HepG2 (cell line): Measurements from ENCODE around the gene XAF1. TPM values are rescaled to one million over a fixed set of nuclear protein-coding genes. Genes with fewer than 3 reads are reported as not detected.

Experiments used
- ATAC-seq: fragments of 200-7000 bp; cut with Tn5 transposase; 3 replicates; pipeline ENCODE4 v1.9.1; 2020; ENCODE audit warnings: mild to moderate bottlenecking, moderate library complexity
- BruUV-seq: library from RNA; stranded (reverse); fragments of 400-500 nt; replicated peaks from 2 replicates; lab custom pipeline; 2021; lab: Mats Ljungman, UMichigan
- CTCF ChIA-PET: fragments of 300-600 bp; formaldehyde crosslinking; extraction: SDS; loops from one replicate; lab custom pipeline; 2021; ENCODE audit warnings: low total read pairs, inconsistent platforms, low intra/inter-chr PET ratio; lab: Yijun Ruan, JAX
- POLR2A ChIA-PET: fragments of 350-600 bp; sonication (Branson Sonifier 250); formaldehyde crosslinking; loops from one replicate; lab custom pipeline; 2020; ENCODE audit warnings: antibody characterized with exemption, inconsistent platforms; lab: Yijun Ruan, JAX
- DNase-seq: peaks from one replicate; pipeline ENCODE4 v3.0.0-alpha.2; 2015; ENCODE audit warnings: low spot score
- FAIRE-seq: peaks from 3 replicates; lab custom pipeline; 2011; peaks lifted over from hg19 to GRCh38; lab: Jason Lieb, UNC
- H2AFZ ChIP-seq: one replicate; pipeline ENCODE4 v1.6.1; 2011; ENCODE audit warnings: low read length, inconsistent platforms
- H3K27ac ChIP-seq: fragments of 300-600 bp; 3 replicates; pipeline ENCODE4 v1.8.0; 2011; ENCODE audit warnings: mixed run types, mild to moderate bottlenecking, mixed read lengths, low read length, inconsistent platforms; ENCODE audit not compliant: insufficient read depth; ENCODE audit errors: extremely low read length
- H3K27me3 ChIP-seq, 2 experiments: fragments of 200-600 bp in 1 of 2; 2 replicates in 1 of 2; 3 replicates in 1 of 2; pipeline versions ENCODE4 v1.6.0 to v1.8.0; 2011; ENCODE audit warnings: low read length in 2 of 2, mild to moderate bottlenecking in 2 of 2, moderate library complexity in 2 of 2, inconsistent platforms in 1 of 2; ENCODE audit not compliant: insufficient read depth in 2 of 2, control insufficient read depth in 1 of 2
- H3K36me3 ChIP-seq, 2 experiments: fragments of 200-600 bp in 1 of 2; replicated peaks in 1 of 2; 2 replicates in 1 of 2; 3 replicates in 1 of 2; pipeline versions ENCODE4 v1.5.1 to v1.8.0; 2011; ENCODE audit warnings: low read length in 2 of 2, inconsistent platforms in 1 of 2; ENCODE audit not compliant: insufficient read depth in 2 of 2, control insufficient read depth in 1 of 2
- H3K4me1 ChIP-seq: 2 replicates; pipeline ENCODE4 v1.5.1; 2012; ENCODE audit warnings: low read length, inconsistent platforms; ENCODE audit not compliant: insufficient read depth
- H3K4me2 ChIP-seq: 2 replicates; pipeline ENCODE4 v1.6.0; 2011; ENCODE audit warnings: low read depth, low read length, inconsistent platforms
- H3K4me3 ChIP-seq, 3 experiments: fragments of 200-600 bp in 1 of 3; sonication (generic), shearing (Covaris generic) in 1 of 3; replicated peaks in 1 of 3; 2 replicates each; pipeline ENCODE4 v1.5.1; 2011 to 2016; ENCODE audit warnings: low read length in 3 of 3, inconsistent platforms in 2 of 3, low read depth in 2 of 3, mild to moderate bottlenecking in 2 of 3, control low read depth in 1 of 3, mixed read lengths in 1 of 3; ENCODE audit not compliant: insufficient read depth in 1 of 3
- H3K79me2 ChIP-seq: one replicate; pipeline ENCODE4 v1.6.1; 2011; ENCODE audit warnings: low read length, inconsistent platforms; ENCODE audit not compliant: insufficient read depth
- H3K9ac ChIP-seq: 2 replicates; pipeline ENCODE4 v1.6.0; 2011; ENCODE audit warnings: mild to moderate bottlenecking, low read depth, low read length, inconsistent platforms; ENCODE audit not compliant: insufficient read depth
- H3K9me3 ChIP-seq: 2 replicates; pipeline ENCODE4 v1.5.1; 2012; ENCODE audit warnings: mild to moderate bottlenecking, low read length
- H4K20me1 ChIP-seq: 2 replicates; pipeline ENCODE4 v1.6.0; 2011; ENCODE audit warnings: inconsistent platforms, mild to moderate bottlenecking, low read length, moderate library complexity; ENCODE audit not compliant: insufficient read depth
- CBFB ChIP-seq: sonication (generic); formaldehyde crosslinking; IDR thresholded peaks from 2 replicates; pipeline ENCODE4 v1.4.0; 2020; ENCODE audit warnings: missing genetic modification reagents
- FOXO1 ChIP-seq: sonication (generic); formaldehyde crosslinking; IDR thresholded peaks from 2 replicates; pipeline ENCODE4 v1.4.0; 2020; ENCODE audit warnings: missing genetic modification reagents
- GABPB1 ChIP-seq: IDR thresholded peaks from 2 replicates; pipeline ENCODE4 v1.6.1; 2016; ENCODE audit warnings: mild to moderate bottlenecking, missing genetic modification reagents, moderate library complexity, missing compliant biosample characterization
- GLI4 ChIP-seq: sonication (generic); formaldehyde crosslinking; IDR thresholded peaks from 2 replicates; pipeline ENCODE4 v1.5.1; 2020; ENCODE audit warnings: missing genetic modification reagents, mild to moderate bottlenecking, moderate library complexity, borderline replicate concordance
- KDM5B ChIP-seq: sonication (generic); formaldehyde crosslinking; IDR thresholded peaks from 2 replicates; pipeline ENCODE4 v1.4.0; 2020; ENCODE audit warnings: missing genetic modification reagents, mild to moderate bottlenecking, borderline replicate concordance
- MATR3 ChIP-seq: sonication (generic); formaldehyde crosslinking; IDR thresholded peaks from 2 replicates; pipeline ENCODE4 v1.4.0; 2020; ENCODE audit warnings: missing genetic modification reagents
- MTA3 ChIP-seq: sonication (generic); formaldehyde crosslinking; IDR thresholded peaks from 2 replicates; pipeline ENCODE4 v1.4.0; 2020; ENCODE audit warnings: missing genetic modification reagents
- MTF2 ChIP-seq: sonication (generic); formaldehyde crosslinking; IDR thresholded peaks from 2 replicates; pipeline ENCODE4 v1.5.0; 2020; ENCODE audit warnings: missing genetic modification reagents, borderline replicate concordance
- RFX3 ChIP-seq: IDR thresholded peaks from 2 replicates; pipeline ENCODE4 v1.6.1; 2016; ENCODE audit warnings: missing biosample characterization, missing genetic modification reagents
- SSRP1 ChIP-seq: IDR thresholded peaks from 2 replicates; pipeline ENCODE4 v1.6.1; 2016; ENCODE audit warnings: control low read depth
- STAT5B ChIP-seq: sonication (generic); formaldehyde crosslinking; IDR thresholded peaks from 2 replicates; pipeline ENCODE4 v1.4.0; 2020; ENCODE audit warnings: missing genetic modification reagents
- XBP1 ChIP-seq: sonication (generic); formaldehyde crosslinking; IDR thresholded peaks from 2 replicates; pipeline ENCODE4 v1.5.0; 2020; ENCODE audit warnings: missing genetic modification reagents
- ZBTB38 ChIP-seq: sonication (generic); formaldehyde crosslinking; IDR thresholded peaks from 2 replicates; pipeline ENCODE4 v1.5.1; 2020; ENCODE audit warnings: mild to moderate bottlenecking, missing genetic modification reagents
- ZFP82 ChIP-seq: sonication (generic); formaldehyde crosslinking; IDR thresholded peaks from 2 replicates; pipeline ENCODE4 v1.5.1; 2020; ENCODE audit warnings: mild to moderate bottlenecking, missing genetic modification reagents, borderline replicate concordance
- ZKSCAN1 ChIP-seq: fragments of 150-350 bp; IDR thresholded peaks from 2 replicates; pipeline ENCODE4 v1.6.1; 2014; ENCODE audit warnings: low read length
- ZNF530 ChIP-seq: sonication (generic); formaldehyde crosslinking; IDR thresholded peaks from 2 replicates; pipeline ENCODE4 v1.5.0; 2020; ENCODE audit warnings: low read depth, mild to moderate bottlenecking, missing genetic modification reagents
- ZNF564 ChIP-seq: sonication (generic); formaldehyde crosslinking; IDR thresholded peaks from 2 replicates; pipeline ENCODE4 v1.8.1; 2023; ENCODE audit warnings: mild to moderate bottlenecking, missing genetic modification reagents
- WGBS: methylation state at CpG from one replicate; pipeline ENCODE4 v1.1.6; 2017; ENCODE audit warnings: low lambda C conversion rate; 5-methylcytosine and 5-hydroxymethylcytosine counted together
- in situ Hi-C: cut with HindIII; loops from 2 replicates; pipeline ENCODE4 v1.10.0; 2017; ENCODE audit warnings: low pct_unique_long_range_greater_than_20kb; ENCODE audit not compliant: extremely low pct_ligation_motif_present
- intact Hi-C: fragments of 100-400 bp; cut with micrococcal nuclease; formaldehyde crosslinking; loops from one replicate; pipeline ENCODE4 v1.10.0; 2022; ENCODE audit not compliant: unreplicated experiment
- polyA plus RNA-seq, 8 experiments: library from polyadenylated mRNA; depleted of rRNA in 3 of 8; stranded (reverse) in 7 of 8; unstranded in 1 of 8; fragments of >200 nt; fragmentation: Illumina TruSeq in 4 of 8; extraction: Trizol in 4 of 8; gene quantifications; 2 replicates each; pipeline versions ENCODE4 v1.2.1 to v1.2.3, GENCODE V29; 2011 to 2016; ENCODE audit warnings: low read depth in 4 of 8, missing spikeins in 1 of 8, mixed read lengths in 1 of 8; ENCODE audit not compliant: insufficient read depth in 1 of 8
- total RNA-seq, 5 experiments: library from RNA; depleted of rRNA; stranded (reverse); fragments of >200 nt; fragmentation: Illumina TruSeq; extraction: Trizol; gene quantifications; 2 replicates each; pipeline ENCODE4 v1.2.3, GENCODE V29; 2016; ENCODE audit warnings: low read depth in 1 of 5
- TF ChIP-seq, protein P1 (sequence below): sonication (generic); formaldehyde crosslinking; IDR thresholded peaks from 2 replicates; pipeline ENCODE4 v1.8.1; 2022; ENCODE audit warnings: low read depth, mild to moderate bottlenecking, missing genetic modification reagents
- TF ChIP-seq, protein P2 (sequence below): sonication (generic); formaldehyde crosslinking; IDR thresholded peaks from 2 replicates; pipeline ENCODE4 v1.4.0; 2020; ENCODE audit warnings: missing genetic modification reagents
- TF ChIP-seq, protein P3 (sequence below): IDR thresholded peaks from 2 replicates; pipeline ENCODE4 v1.6.1; 2016; ENCODE audit warnings: missing genetic modification reagents, missing compliant biosample characterization

XAF1 gene
- total and polyA plus RNA-seq, 2 of the 13 experiments (the other 11 are each of a cell fraction or from before 2014, with no cell fraction given) = 1.2 to 2.4 TPM

DNA sequence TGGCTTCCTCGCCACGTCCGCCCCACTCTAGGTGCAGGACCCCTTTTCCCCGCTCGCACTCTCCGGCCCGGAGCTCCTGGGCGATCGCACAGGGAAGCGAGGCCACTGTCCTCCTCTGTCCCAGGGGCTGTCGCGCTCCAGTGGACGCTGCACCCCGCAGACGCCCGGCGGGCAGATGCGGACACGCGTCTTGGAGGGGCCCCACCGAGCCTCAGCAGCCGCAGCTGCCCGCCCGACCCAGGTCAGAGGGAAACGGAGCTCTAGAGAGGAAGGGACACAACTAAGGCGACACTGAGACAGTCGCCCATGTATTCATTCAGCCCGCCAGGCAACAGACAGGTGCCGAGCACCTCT is 42.0 kb upstream of the XAF1 start (continued):
- TF ChIP-seq MTA3 = no peak
- no peak for TF ChIP-seq ZKSCAN1
- TF ChIP-seq MATR3 (CRISPR knock-in tag) = no peak
- peak; percentile 77 for TF ChIP-seq ZBTB38 (CRISPR knock-in tag)
- no peak for TF ChIP-seq GABPB1 (CRISPR knock-in tag)

DNA sequence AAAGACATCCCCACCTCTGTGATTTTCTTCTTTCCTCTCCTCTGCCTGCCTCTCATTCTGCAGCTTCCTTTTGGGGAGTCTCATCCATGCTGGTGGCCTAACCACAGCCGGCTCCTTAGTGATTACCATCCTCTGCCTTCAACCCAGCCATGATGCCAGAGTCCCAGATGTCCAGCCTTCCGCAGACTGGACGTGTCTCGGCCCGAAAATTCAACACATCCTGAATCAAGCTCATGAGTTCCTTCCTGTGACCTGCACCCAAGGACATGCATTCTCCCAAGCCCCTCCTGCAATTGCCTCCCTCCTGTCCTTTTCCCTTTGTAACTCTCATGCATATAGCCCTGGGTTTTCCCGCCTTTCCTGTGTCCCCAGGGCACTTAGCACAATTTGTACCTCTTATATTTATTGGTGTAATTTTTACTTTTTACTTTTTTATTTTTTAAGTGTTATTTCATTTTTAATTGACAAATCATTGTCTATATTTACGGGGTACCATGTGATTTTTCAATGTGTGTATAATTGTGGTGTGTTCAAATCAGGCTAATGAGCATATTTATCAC is 41.5 kb upstream of the XAF1 start:
- no peak overlapping the region for H2AFZ ChIP-seq
- in situ Hi-C loops (loop anchor here (5.0 kb wide), 1 partner anchor 47 kb away; no protein-coding TSS in a partner anchor), intact Hi-C loops (loop anchor here (10.0 kb wide), 1 partner anchor 80 kb away; no protein-coding TSS in a partner anchor)
- peaks cover 7% of the 10 kb centered on the region; the same call in 1 of the 2 replicates for H3K9me3 ChIP-seq
- H3K4me3 ChIP-seq = no peak overlapping the region
- no peaks in the 10 kb centered on the region for H3K36me3 ChIP-seq
- H3K79me2 ChIP-seq = peaks cover 30% of the 10 kb centered on the region
- TF ChIP-seq MTF2 (CRISPR knock-in tag) (no peak), ZFP82 (no peak), ZNF564 (CRISPR knock-in tag) (no peak), KDM5B (no peak), RFX3 (CRISPR knock-in tag) (no peak), STAT5B (no peak), ZNF530 (CRISPR knock-in tag) (no peak), FOXO1 (no peak), SSRP1 (CRISPR knock-in tag) (no peak), CBFB (CRISPR knock-in tag) (no peak), GLI4 (CRISPR knock-in tag) (no peak), XBP1 (CRISPR knock-in tag) (no peak)
- TF ChIP-seq, protein P1, sequence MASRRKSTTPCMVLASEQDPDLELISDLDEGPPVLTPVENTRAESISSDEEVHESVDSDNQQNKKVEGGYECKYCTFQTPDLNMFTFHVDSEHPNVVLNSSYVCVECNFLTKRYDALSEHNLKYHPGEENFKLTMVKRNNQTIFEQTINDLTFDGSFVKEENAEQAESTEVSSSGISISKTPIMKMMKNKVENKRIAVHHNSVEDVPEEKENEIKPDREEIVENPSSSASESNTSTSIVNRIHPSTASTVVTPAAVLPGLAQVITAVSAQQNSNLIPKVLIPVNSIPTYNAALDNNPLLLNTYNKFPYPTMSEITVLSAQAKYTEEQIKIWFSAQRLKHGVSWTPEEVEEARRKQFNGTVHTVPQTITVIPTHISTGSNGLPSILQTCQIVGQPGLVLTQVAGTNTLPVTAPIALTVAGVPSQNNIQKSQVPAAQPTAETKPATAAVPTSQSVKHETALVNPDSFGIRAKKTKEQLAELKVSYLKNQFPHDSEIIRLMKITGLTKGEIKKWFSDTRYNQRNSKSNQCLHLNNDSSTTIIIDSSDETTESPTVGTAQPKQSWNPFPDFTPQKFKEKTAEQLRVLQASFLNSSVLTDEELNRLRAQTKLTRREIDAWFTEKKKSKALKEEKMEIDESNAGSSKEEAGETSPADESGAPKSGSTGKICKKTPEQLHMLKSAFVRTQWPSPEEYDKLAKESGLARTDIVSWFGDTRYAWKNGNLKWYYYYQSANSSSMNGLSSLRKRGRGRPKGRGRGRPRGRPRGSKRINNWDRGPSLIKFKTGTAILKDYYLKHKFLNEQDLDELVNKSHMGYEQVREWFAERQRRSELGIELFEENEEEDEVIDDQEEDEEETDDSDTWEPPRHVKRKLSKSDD (CRISPR knock-in tag) = no peak
- TF ChIP-seq, protein P2, sequence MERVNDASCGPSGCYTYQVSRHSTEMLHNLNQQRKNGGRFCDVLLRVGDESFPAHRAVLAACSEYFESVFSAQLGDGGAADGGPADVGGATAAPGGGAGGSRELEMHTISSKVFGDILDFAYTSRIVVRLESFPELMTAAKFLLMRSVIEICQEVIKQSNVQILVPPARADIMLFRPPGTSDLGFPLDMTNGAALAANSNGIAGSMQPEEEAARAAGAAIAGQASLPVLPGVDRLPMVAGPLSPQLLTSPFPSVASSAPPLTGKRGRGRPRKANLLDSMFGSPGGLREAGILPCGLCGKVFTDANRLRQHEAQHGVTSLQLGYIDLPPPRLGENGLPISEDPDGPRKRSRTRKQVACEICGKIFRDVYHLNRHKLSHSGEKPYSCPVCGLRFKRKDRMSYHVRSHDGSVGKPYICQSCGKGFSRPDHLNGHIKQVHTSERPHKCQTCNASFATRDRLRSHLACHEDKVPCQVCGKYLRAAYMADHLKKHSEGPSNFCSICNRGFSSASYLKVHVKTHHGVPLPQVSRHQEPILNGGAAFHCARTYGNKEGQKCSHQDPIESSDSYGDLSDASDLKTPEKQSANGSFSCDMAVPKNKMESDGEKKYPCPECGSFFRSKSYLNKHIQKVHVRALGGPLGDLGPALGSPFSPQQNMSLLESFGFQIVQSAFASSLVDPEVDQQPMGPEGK (CRISPR knock-in tag) = no peak
- TF ChIP-seq, protein P3, sequence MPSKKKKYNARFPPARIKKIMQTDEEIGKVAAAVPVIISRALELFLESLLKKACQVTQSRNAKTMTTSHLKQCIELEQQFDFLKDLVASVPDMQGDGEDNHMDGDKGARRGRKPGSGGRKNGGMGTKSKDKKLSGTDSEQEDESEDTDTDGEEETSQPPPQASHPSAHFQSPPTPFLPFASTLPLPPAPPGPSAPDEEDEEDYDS (CRISPR knock-in tag) = no peak
- TF ChIP-seq, all 625 proteins: peak for 0
- ATAC-seq = no peak
- no peak overlapping the region for H3K4me2 ChIP-seq
- H4K20me1 ChIP-seq = no peaks in the 10 kb centered on the region
- peaks cover 54% of the 10 kb centered on the region for H3K4me1 ChIP-seq
- H3K27ac ChIP-seq = no peak overlapping the region
- no peak overlapping the region for H3K9ac ChIP-seq
- BruUV-seq = no TSS peak
- WGBS = 78% methylated on average over 7 of the region's 7 CpGs
- no peak for DNase-seq
- no peak for FAIRE-seq
- POLR2A ChIA-PET = interaction anchor here (1.3 to 7.8 kb wide), 3 partner anchors 14 to 48 kb away, joined by 3 to 419 read pairs (median 59); no protein-coding TSS in a partner anchor
- CTCF ChIA-PET = interaction anchor here (3.6 kb wide), 1 partner anchor 49 kb away, joined by 52 read pairs; no protein-coding TSS in a partner anchor
- H3K27me3 ChIP-seq = no peaks in the 10 kb centered on the region; a peak in 1 of 5 replicates
